ENCODE results near the gene TSPYL6. TPM values are rescaled to one million over a fixed set of nuclear protein-coding genes. Genes with fewer than 3 reads are reported as not detected.

TSPYL6 gene
- total RNA-seq, 1 experiment from 2014 or later: not detected

DNA sequence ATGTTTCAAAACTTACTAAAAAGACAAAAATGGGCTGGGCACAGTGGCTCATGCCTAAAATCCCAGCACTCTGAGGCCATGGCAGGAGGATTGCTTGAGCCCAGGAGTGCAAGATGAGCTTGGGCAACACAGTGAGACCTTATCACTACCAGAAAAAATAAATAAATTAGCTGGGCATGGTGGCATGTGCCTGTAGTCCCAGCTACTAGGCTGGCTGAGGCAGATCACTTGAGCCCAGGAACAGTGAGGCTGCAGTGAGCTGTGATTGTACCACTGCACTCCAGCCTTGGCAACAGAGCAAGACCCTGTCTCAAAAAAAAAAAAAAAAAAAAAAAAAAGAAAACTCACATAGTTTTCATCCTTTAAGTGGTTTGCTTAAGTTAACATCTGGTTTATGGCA, 6.4 kb downstream of the TSPYL6 start (continued):
- TF ChIP-seq, protein P1, sequence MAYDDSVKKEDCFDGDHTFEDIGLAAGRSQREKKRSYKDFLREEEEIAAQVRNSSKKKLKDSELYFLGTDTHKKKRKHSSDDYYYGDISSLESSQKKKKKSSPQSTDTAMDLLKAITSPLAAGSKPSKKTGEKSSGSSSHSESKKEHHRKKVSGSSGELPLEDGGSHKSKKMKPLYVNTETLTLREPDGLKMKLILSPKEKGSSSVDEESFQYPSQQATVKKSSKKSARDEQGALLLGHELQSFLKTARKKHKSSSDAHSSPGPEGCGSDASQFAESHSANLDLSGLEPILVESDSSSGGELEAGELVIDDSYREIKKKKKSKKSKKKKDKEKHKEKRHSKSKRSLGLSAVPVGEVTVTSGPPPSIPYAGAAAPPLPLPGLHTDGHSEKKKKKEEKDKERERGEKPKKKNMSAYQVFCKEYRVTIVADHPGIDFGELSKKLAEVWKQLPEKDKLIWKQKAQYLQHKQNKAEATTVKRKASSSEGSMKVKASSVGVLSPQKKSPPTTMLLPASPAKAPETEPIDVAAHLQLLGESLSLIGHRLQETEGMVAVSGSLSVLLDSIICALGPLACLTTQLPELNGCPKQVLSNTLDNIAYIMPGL (CRISPR knock-in tag; IDR thresholded peaks at IDR 0.05): no peak
- no peak for TF ChIP-seq ZNF671 (CRISPR knock-in tag; IDR thresholded peaks at IDR 0.05)
- no peak for TF ChIP-seq ZNF317 (CRISPR knock-in tag; IDR thresholded peaks at IDR 0.05; ENCODE audit: borderline replicate concordance, low read depth)
- no peak for TF ChIP-seq ZNF512 (CRISPR knock-in tag; IDR thresholded peaks at IDR 0.05; ENCODE audit: borderline replicate concordance)
- TF ChIP-seq, protein P2, sequence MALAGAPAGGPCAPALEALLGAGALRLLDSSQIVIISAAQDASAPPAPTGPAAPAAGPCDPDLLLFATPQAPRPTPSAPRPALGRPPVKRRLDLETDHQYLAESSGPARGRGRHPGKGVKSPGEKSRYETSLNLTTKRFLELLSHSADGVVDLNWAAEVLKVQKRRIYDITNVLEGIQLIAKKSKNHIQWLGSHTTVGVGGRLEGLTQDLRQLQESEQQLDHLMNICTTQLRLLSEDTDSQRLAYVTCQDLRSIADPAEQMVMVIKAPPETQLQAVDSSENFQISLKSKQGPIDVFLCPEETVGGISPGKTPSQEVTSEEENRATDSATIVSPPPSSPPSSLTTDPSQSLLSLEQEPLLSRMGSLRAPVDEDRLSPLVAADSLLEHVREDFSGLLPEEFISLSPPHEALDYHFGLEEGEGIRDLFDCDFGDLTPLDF (CRISPR knock-in tag; IDR thresholded peaks at IDR 0.05): no peak
- no peak for TF ChIP-seq ZNF423 (CRISPR knock-in tag; IDR thresholded peaks at IDR 0.05)

- no peak for ATAC-seq
- TF ChIP-seq, protein P3, sequence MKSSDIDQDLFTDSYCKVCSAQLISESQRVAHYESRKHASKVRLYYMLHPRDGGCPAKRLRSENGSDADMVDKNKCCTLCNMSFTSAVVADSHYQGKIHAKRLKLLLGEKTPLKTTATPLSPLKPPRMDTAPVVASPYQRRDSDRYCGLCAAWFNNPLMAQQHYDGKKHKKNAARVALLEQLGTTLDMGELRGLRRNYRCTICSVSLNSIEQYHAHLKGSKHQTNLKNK (CRISPR knock-in tag; IDR thresholded peaks at IDR 0.05): no peak
- TF ChIP-seq PRRX2 (CRISPR knock-in tag; IDR thresholded peaks at IDR 0.05) (no peak), SP1 (CRISPR knock-in tag; conservative IDR thresholded peaks at IDR 0.05) (no peak), ZBTB21 (CRISPR knock-in tag; IDR thresholded peaks at IDR 0.05; ENCODE audit: borderline replicate concordance) (no peak), USF2 (CRISPR knock-in tag; IDR thresholded peaks at IDR 0.05) (no peak), ZNF121 (CRISPR knock-in tag; IDR thresholded peaks at IDR 0.05) (no peak), ZNF263 (CRISPR knock-in tag; IDR thresholded peaks at IDR 0.05; ENCODE audit: low read depth) (no peak), SMAD4 (CRISPR knock-in tag; IDR thresholded peaks at IDR 0.05) (no peak), TCF7 (CRISPR knock-in tag; IDR thresholded peaks at IDR 0.05; ENCODE audit: low read depth) (no peak), FOXP1 (CRISPR knock-in tag; IDR thresholded peaks at IDR 0.05; ENCODE audit: borderline replicate concordance) (no peak), ZSCAN18 (CRISPR knock-in tag; IDR thresholded peaks at IDR 0.05) (no peak), GABPB1 (CRISPR knock-in tag; IDR thresholded peaks at IDR 0.05) (no peak), ETV6 (CRISPR knock-in tag; IDR thresholded peaks at IDR 0.05) (no peak), MLX (CRISPR knock-in tag; IDR thresholded peaks at IDR 0.05) (no peak)
- TF ChIP-seq, protein P4, sequence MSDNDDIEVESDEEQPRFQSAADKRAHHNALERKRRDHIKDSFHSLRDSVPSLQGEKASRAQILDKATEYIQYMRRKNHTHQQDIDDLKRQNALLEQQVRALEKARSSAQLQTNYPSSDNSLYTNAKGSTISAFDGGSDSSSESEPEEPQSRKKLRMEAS (CRISPR knock-in tag; IDR thresholded peaks at IDR 0.05): no peak
- TF ChIP-seq, protein P5, sequence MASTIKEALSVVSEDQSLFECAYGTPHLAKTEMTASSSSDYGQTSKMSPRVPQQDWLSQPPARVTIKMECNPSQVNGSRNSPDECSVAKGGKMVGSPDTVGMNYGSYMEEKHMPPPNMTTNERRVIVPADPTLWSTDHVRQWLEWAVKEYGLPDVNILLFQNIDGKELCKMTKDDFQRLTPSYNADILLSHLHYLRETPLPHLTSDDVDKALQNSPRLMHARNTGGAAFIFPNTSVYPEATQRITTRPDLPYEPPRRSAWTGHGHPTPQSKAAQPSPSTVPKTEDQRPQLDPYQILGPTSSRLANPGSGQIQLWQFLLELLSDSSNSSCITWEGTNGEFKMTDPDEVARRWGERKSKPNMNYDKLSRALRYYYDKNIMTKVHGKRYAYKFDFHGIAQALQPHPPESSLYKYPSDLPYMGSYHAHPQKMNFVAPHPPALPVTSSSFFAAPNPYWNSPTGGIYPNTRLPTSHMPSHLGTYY (CRISPR knock-in tag; IDR thresholded peaks at IDR 0.05): no peak
- POLR2A ChIA-PET: no interaction called here
- Mint-ChIP-seq H3K4me1 (no peaks in the 10 kb centered on the region), H3K27ac (no peak overlapping the region), H3K9me3 (peaks cover 9% of the 10 kb centered on the region), H3K27me3 (ENCODE audit: low read depth) (no peaks in the 10 kb centered on the region), H3K4me3 (no peak overlapping the region), H3K36me3 (no peaks in the 10 kb centered on the region)
- no peak for DNase-seq (ENCODE audit: low spot score)
- CTCF ChIA-PET: no interaction called here
Observed at GRCh38 chr2:54247115-54247514, 8.9 kb downstream of the TSPYL6 start.

Data from WTC11 (cell line).